Endothelial cell of umbilical vein (primary cell): ENCODE measurements around the gene VSTM2B.

Source experiments
- EZH2 ChIP-seq: IDR thresholded peaks from 2 replicates; pipeline ENCODE4 v1.6.1; 2012; ENCODE audit warnings: borderline replicate concordance, low read depth, mild to moderate bottlenecking, moderate library complexity, low read length, inconsistent platforms; ENCODE audit not compliant: severe bottlenecking
- FOS ChIP-seq: IDR thresholded peaks from 2 replicates; pipeline ENCODE4 v1.6.1; 2011; ENCODE audit warnings: mild to moderate bottlenecking, low read length, moderate library complexity, borderline replicate concordance; ENCODE audit not compliant: insufficient read depth
- JUN ChIP-seq: IDR thresholded peaks from 2 replicates; pipeline ENCODE4 v1.6.1; 2011; ENCODE audit warnings: borderline replicate concordance, low read depth; ENCODE audit not compliant: insufficient read length, insufficient read depth
- MYC ChIP-seq: IDR thresholded peaks from one replicate; pipeline ENCODE4 v1.6.1; 2011; ENCODE audit warnings: mild to moderate bottlenecking, low read depth, low read length
- POLR2A ChIP-seq: IDR thresholded peaks from 2 replicates; pipeline ENCODE4 v1.6.1; 2012; ENCODE audit warnings: low read depth, mild to moderate bottlenecking, control low read depth, low read length
- POLR2AphosphoS5 ChIP-seq: IDR thresholded peaks from 2 replicates; pipeline ENCODE4 v1.6.1; 2012; ENCODE audit warnings: low read depth, mild to moderate bottlenecking, control low read depth, low read length, moderate library complexity; ENCODE audit not compliant: insufficient read depth
- TF ChIP-seq, protein P1 (sequence below), 2 donors: IDR thresholded peaks; 1 replicate in 1 of 2; 2 replicates in 1 of 2; pipeline ENCODE4 v1.5.1; 2011; ENCODE audit warnings: low read length in 2 of 2, mild to moderate bottlenecking in 2 of 2, moderate library complexity in 2 of 2, control low read depth in 1 of 2, inconsistent platforms in 1 of 2, low read depth in 1 of 2; ENCODE audit not compliant: insufficient read depth in 1 of 2; ENCODE audit errors: extremely low read depth in 1 of 2

DNA sequence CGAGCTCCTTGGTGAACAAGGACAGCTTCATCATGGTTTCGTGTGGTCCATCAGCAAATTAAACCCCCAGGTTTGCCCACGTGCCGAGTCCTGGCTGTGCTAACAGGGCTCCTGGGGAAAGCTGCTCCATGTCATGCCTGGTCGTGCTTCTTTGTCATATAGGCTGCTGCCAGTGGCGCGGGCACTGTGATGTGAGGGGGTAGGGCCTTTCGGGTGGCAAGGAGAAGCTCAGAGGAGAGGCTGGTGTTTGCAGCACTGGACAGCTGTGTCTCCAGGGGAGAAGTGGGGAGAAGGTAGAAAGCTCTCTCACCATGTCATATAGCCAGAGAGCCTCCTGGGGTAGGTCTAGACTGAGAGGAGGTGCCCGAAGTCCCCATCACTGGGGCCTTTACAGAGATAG, 13.3 kb downstream of the VSTM2B start:
- TF ChIP-seq, protein P1, sequence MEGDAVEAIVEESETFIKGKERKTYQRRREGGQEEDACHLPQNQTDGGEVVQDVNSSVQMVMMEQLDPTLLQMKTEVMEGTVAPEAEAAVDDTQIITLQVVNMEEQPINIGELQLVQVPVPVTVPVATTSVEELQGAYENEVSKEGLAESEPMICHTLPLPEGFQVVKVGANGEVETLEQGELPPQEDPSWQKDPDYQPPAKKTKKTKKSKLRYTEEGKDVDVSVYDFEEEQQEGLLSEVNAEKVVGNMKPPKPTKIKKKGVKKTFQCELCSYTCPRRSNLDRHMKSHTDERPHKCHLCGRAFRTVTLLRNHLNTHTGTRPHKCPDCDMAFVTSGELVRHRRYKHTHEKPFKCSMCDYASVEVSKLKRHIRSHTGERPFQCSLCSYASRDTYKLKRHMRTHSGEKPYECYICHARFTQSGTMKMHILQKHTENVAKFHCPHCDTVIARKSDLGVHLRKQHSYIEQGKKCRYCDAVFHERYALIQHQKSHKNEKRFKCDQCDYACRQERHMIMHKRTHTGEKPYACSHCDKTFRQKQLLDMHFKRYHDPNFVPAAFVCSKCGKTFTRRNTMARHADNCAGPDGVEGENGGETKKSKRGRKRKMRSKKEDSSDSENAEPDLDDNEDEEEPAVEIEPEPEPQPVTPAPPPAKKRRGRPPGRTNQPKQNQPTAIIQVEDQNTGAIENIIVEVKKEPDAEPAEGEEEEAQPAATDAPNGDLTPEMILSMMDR (IDR thresholded peaks at IDR 0.05; ENCODE audit: extremely low read depth in 1 of 2, insufficient read depth in 1 of 2, low read depth in 1 of 2, low read length in 2 of 2): no peak
- TF ChIP-seq POLR2A (no peak), MYC (no peak), POLR2AphosphoS5 (no peak), EZH2 (no peak), JUN (no peak), FOS (no peak)
